WI38 (cell line): Measurements from ENCODE around the gene CISD3.

Experiments used
- H3K4me3 ChIP-seq: 2 replicates; pipeline ENCODE4 v1.5.1; 2011; ENCODE audit warnings: low read depth, mild to moderate bottlenecking, control low read depth, low read length
- CTCF ChIP-seq: IDR thresholded peaks from 2 replicates; pipeline ENCODE4 v1.5.1; 2012; ENCODE audit warnings: low read depth, mild to moderate bottlenecking, control low read depth, low read length

CISD3 gene

GRCh38 chr17:38730526-38731379, 612 bp downstream of the CISD3 start:
- peak overlapping the region; percentile 79 for H3K4me3 ChIP-seq
- no peak for TF ChIP-seq CTCF

- H3K4me3 ChIP-seq = peak overlapping the region; percentile 79
- no peak for TF ChIP-seq CTCF
These were observed 1.6 kb downstream of the CISD3 start for GRCh38 chr17:38731526-38732294.

- TF ChIP-seq CTCF = no peak
- no peak overlapping the region for H3K4me3 ChIP-seq
These were observed 2.5 kb downstream of the CISD3 start for GRCh38 chr17:38732376-38733281.

GRCh38 chr17:38733282-38733981, 3.3 kb downstream of the CISD3 start:
- no peak overlapping the region for H3K4me3 ChIP-seq
- TF ChIP-seq CTCF = no peak

- no peak for TF ChIP-seq CTCF
- H3K4me3 ChIP-seq = no peak overlapping the region
These were observed 4.1 kb downstream of the CISD3 start for GRCh38 chr17:38733982-38734973.
